ENCODE results near the gene MAIP1. TPM values are rescaled to one million over a fixed set of nuclear protein-coding genes. Genes with fewer than 3 reads are reported as not detected.
A peak's percentile ranks its signal among the peaks of the same experiment; 100 is the strongest.

MAIP1 gene
- total RNA-seq, 1 experiment from 2014 or later, result 32.3 TPM

GRCh38 chr2:199958014-199958413 lies 2.6 kb downstream of the MAIP1 start:
- Histone ChIP-seq H2BK5ac (ENCODE audit: insufficient read length, low read length) (no peak overlapping the region), H3K14ac (ENCODE audit: insufficient read depth, low read length) (no peak overlapping the region), H2AFZ (ENCODE audit: low read length) (no peak overlapping the region), H3K9ac (ENCODE audit: extremely low read depth, insufficient read length, low read length) (no peak overlapping the region), H3K18ac (ENCODE audit: insufficient read length, low read depth, low read length) (no peak overlapping the region), H3K4me2 (ENCODE audit: insufficient read depth, insufficient read length, low read length) (peak overlapping the region; percentile 23), H3K79me1 (ENCODE audit: insufficient read depth, low read depth, low read length, poor library complexity, severe bottlenecking) (peaks cover 4% of the 10 kb centered on the region), H4K8ac (replicated peaks; ENCODE audit: insufficient read length, low read depth, low read length) (no peak overlapping the region), H3K27ac (ENCODE audit: insufficient read length, low read depth, low read length) (no peak overlapping the region), H3K23me2 (ENCODE audit: insufficient read length, low read depth, low read length, poor library complexity, severe bottlenecking) (peaks cover 8% of the 10 kb centered on the region), H3K9me3 (ENCODE audit: control insufficient read depth, low read depth, low read length) (no peaks in the 10 kb centered on the region), H2BK15ac (ENCODE audit: low read depth, low read length) (no peak overlapping the region), H4K5ac (ENCODE audit: insufficient read length, low read depth, low read length) (no peak overlapping the region), H3K79me2 (ENCODE audit: insufficient read depth, low read length) (peaks cover 19% of the 10 kb centered on the region; the same call in 1 of the 2 replicates), H3T11ph (ENCODE audit: low read length) (no peak overlapping the region), H2BK12ac (ENCODE audit: insufficient read length, low read depth, low read length) (no peak overlapping the region), H3K4ac (ENCODE audit: low read depth, low read length) (no peak overlapping the region), H4K20me1 (ENCODE audit: control insufficient read depth, insufficient read depth, insufficient read length) (no peaks in the 10 kb centered on the region), H2BK20ac (ENCODE audit: low read depth, low read length, poor library complexity, severe bottlenecking) (no peak overlapping the region), H4K91ac (ENCODE audit: insufficient read length, low read depth, low read length) (no peak overlapping the region), H2AK5ac (ENCODE audit: insufficient read length, low read length) (no peak overlapping the region), H3K56ac (ENCODE audit: insufficient read length, low read depth, low read length) (no peak overlapping the region), H3K23ac (ENCODE audit: insufficient read length, low read depth, low read length) (no peak overlapping the region), H3K4me1 (ENCODE audit: insufficient read depth, low read length) (peaks cover 3% of the 10 kb centered on the region; the same call in 1 of the 2 replicates), H3K27me3 (ENCODE audit: insufficient read depth, low read length) (no peaks in the 10 kb centered on the region), H2BK120ac (ENCODE audit: low read depth, low read length, poor library complexity, severe bottlenecking) (no peak overlapping the region)
- Mint-ChIP-seq H3K4me1 (peaks cover 18 to 29% of the 10 kb centered on the region in 2 experiments), H3K9me3 (no peaks in the 10 kb centered on the region), H3K27ac (no peak overlapping the region; a peak in 1 of 7 replicates), H3K4me3 (peak overlapping the region; percentile 24 to 32; a peak in 3 of 5 replicates), H3K27me3 (ENCODE audit: low read depth) (no peaks in the 10 kb centered on the region), H3K36me3 (ENCODE audit: insufficient read depth in 1 of 3, low read depth in 3 of 3) (peaks cover 30 to 53% (median 45%) of the 10 kb centered on the region in 3 experiments)
- no peak for DNase-seq
- WGBS (ENCODE audit: extremely low coverage, insufficient read length, low lambda C conversion rate), result no CpG with 5 or more reads among the region's 4 CpGs
- no peak for TF ChIP-seq CTCF (conservative IDR thresholded peaks at IDR 0.05)
